ENCODE data around the gene NEAT1.

- TF ChIP-seq POLR2AphosphoS5 (IDR thresholded peaks at IDR 0.05; ENCODE audit: low read depth) (no peak), CTCF (conservative IDR thresholded peaks at IDR 0.05; ENCODE audit: low read depth in 2 of 2) (no peak), EZH2phosphoT487 (IDR thresholded peaks at IDR 0.05; ENCODE audit: unreplicated experiment) (no peak), CREB1 (CRISPR knock-in tag; IDR thresholded peaks at IDR 0.05; ENCODE audit: low read depth) (no peak), EZH2 (IDR thresholded peaks at IDR 0.05; ENCODE audit: low read depth, unreplicated experiment) (no peak), REST (IDR thresholded peaks at IDR 0.05; ENCODE audit: unreplicated experiment) (no peak), NANOG (IDR thresholded peaks at IDR 0.05; ENCODE audit: borderline replicate concordance) (no peak), ZNF114 (CRISPR knock-in tag; IDR thresholded peaks at IDR 0.05) (no peak)
Observed at GRCh38 chr11:65486570-65487466, 64.2 kb downstream of the NEAT1 start.

Measured in GM23338 (cell line).